Adrenal gland (tissue), 12 donors: ENCODE results near the gene ODAD2. TPM values are rescaled to one million over a fixed set of nuclear protein-coding genes. Genes with fewer than 3 reads are reported as not detected.

Experiments used
- DNase-seq, 7 donors: peaks; one replicate each; pipeline ENCODE4 v3.0.0-alpha.2; 2019 to 2020
- H3K27ac ChIP-seq, 5 donors: fragments of 200-600 bp; sonication (generic) in 4 of 5; 1 replicate in 3 of 5; 2 replicates in 2 of 5; pipeline versions ENCODE4 v1.5.1 to v1.8.0; 2016 to 2020; ENCODE audit warnings: mild to moderate bottlenecking in 1 of 5
- H3K27me3 ChIP-seq: fragments of 200-600 bp; 2 replicates; pipeline ENCODE4 v1.8.0; 2021
- H3K36me3 ChIP-seq, 2 donors: fragments of 200-600 bp; replicated peaks in 1 of 2; 1 replicate in 1 of 2; 2 replicates in 1 of 2; pipeline versions ENCODE4 v1.5.1 to v1.8.0; 2018 to 2022
- H3K4me1 ChIP-seq, 2 donors: fragments of 200-600 bp; replicated peaks in 1 of 2; 1 replicate in 1 of 2; 2 replicates in 1 of 2; pipeline versions ENCODE4 v1.5.1 to v1.8.0; 2018 to 2021
- H3K4me3 ChIP-seq, 4 donors: fragments of 200-600 bp; sonication (generic) in 3 of 4; one replicate each; pipeline ENCODE4 v1.5.1; 2016 to 2018
- H3K9me3 ChIP-seq, 3 donors: fragments of 200-600 bp; sonication (generic) in 1 of 3; replicated peaks in 1 of 3; 1 replicate in 2 of 3; 2 replicates in 1 of 3; pipeline versions ENCODE4 v1.5.1 to v1.8.0; 2016 to 2021
- CTCF ChIP-seq, 6 experiments: fragments of 450-650 bp in 4 of 6; fragments of 200-600 bp in 2 of 6; sonication (generic) in 1 of 6; IDR thresholded peaks; 1 replicate in 5 of 6; 2 replicates in 1 of 6; pipeline versions ENCODE4 v1.5.1 to v1.8.0; 2016 to 2021; ENCODE audit warnings: antibody characterized with exemption in 6 of 6, mild to moderate bottlenecking in 2 of 6, moderate library complexity in 1 of 6
- POLR2A ChIP-seq, 2 donors: fragments of 450-650 bp; IDR thresholded peaks; one replicate each; pipeline ENCODE4 v1.6.1; 2017; ENCODE audit warnings: antibody characterized with exemption in 2 of 2, mild to moderate bottlenecking in 2 of 2, moderate library complexity in 1 of 2
- WGBS, 4 donors: extraction: QIAGEN DNeasy Blood & Tissue Kit in 2 of 4; methylation state at CpG; one replicate each; pipeline versions ENCODE4 v1.1.5 to v1.1.7; 2013 to 2017; 5-methylcytosine and 5-hydroxymethylcytosine counted together
- intact Hi-C, 2 donors: fragments of 100-400 bp; cut with DNase I; formaldehyde crosslinking; loops; one replicate each; pipeline versions ENCODE4 v1.14.1 to v1.15.0; 2022 to 2023
- polyA plus RNA-seq, 3 donors: library from polyadenylated mRNA; stranded (reverse); fragments of 200-250 nt in 2 of 3; fragments of 350-450 nt in 1 of 3; fragmentation: Illumina TruSeq in 1 of 3; extraction: RNeasy Lipid Tissue Mini Kit (QIAGEN cat#74804) in 1 of 3; gene quantifications; one replicate each; pipeline ENCODE4 v1.2.3, GENCODE V29; 2013 to 2014
- total RNA-seq, 9 donors: library from RNA; depleted of rRNA in 4 of 9; stranded (reverse); fragments of >200 nt in 4 of 9; fragments of 120-200 nt in 1 of 9; fragmentation: NEBNext Ultra II Directional in 1 of 9; extraction: Animal tissue kit (Norgen Biotek cat#: 25700) in 1 of 9; gene quantifications; one replicate each; pipeline versions ENCODE4 v1.1.0 to v1.2.4, GENCODE V29; 2013 to 2023
- donor health status: healthy with polysubstance abuse.
- donor health status: Bipolar disorder and iron deficiency.
- donor health status: DM: yes; HTN: yes; CAD: no.
- donor health status: DM: no; HTN: no; CAD: no.
- donor health status: DM: no; HTN: no; CAD: no.
- donor health status: DM: yes; HTN: yes; CAD: no.

Gene ODAD2
- total and polyA plus RNA-seq, 12 donors, result 0.35 to 2.4 (median 1.2) TPM

GRCh38 chr10:27805180-27805579 is 193.7 kb downstream of the ODAD2 start:
- no peak for DNase-seq
- TF ChIP-seq CTCF (IDR thresholded peaks at IDR 0.05) (no peak), POLR2A (IDR thresholded peaks at IDR 0.05) (no peak)

GRCh38 chr10:27804136-27804535 is 194.7 kb downstream of the ODAD2 start:
- no peak for DNase-seq
- Histone ChIP-seq H3K9me3 (no peaks in the 10 kb centered on the region), H3K4me1 (no peaks in the 10 kb centered on the region), H3K27ac (no peak overlapping the region), H3K27me3 (peaks cover 5% of the 10 kb centered on the region), H3K4me3 (no peak overlapping the region), H3K36me3 (no peaks in the 10 kb centered on the region)
- TF ChIP-seq POLR2A (IDR thresholded peaks at IDR 0.05) (no peak), CTCF (IDR thresholded peaks at IDR 0.05) (no peak)
- intact Hi-C loops, result no loop called here
- 56 to 66% (median 62%) methylated on average over 7 of the region's 7 CpGs for WGBS, 4 donors

More at GRCh38 chr10:27805180-27805579, 193.7 kb downstream of the ODAD2 start:
- WGBS, 4 donors, result 64 to 74% (median 70%) methylated on average over 4 of the region's 4 CpGs
- Histone ChIP-seq H3K27ac (no peak overlapping the region), H3K9me3 (no peaks in the 10 kb centered on the region), H3K36me3 (no peaks in the 10 kb centered on the region), H3K4me1 (no peaks in the 10 kb centered on the region), H3K4me3 (no peak overlapping the region), H3K27me3 (peaks cover 5% of the 10 kb centered on the region)
- intact Hi-C loops, result no loop called here

GRCh38 chr10:27801171-27801785 is 197.6 kb downstream of the ODAD2 start:
- Histone ChIP-seq H3K4me1 (no peaks in the 10 kb centered on the region), H3K27me3 (peaks cover 5% of the 10 kb centered on the region), H3K36me3 (no peaks in the 10 kb centered on the region), H3K4me3 (no peak overlapping the region), H3K27ac (no peak overlapping the region), H3K9me3 (no peaks in the 10 kb centered on the region)
- intact Hi-C loops, result no loop called here
- 81 to 91% (median 90%) methylated on average over 3 of the region's 3 CpGs for WGBS, 4 donors
- no peak for DNase-seq
- TF ChIP-seq POLR2A (IDR thresholded peaks at IDR 0.05) (no peak), CTCF (IDR thresholded peaks at IDR 0.05) (no peak)

GRCh38 chr10:27799046-27799445 is 199.8 kb downstream of the ODAD2 start:
- no peaks in the 10 kb centered on the region for H3K4me1 ChIP-seq
- WGBS, 4 donors, result 64 to 73% (median 71%) methylated on average over 3 of the region's 3 CpGs
- no peak for DNase-seq
- peaks cover 5% of the 10 kb centered on the region for H3K27me3 ChIP-seq
- H3K9me3 ChIP-seq, result no peaks in the 10 kb centered on the region
- H3K27ac ChIP-seq, result no peak overlapping the region
- no peaks in the 10 kb centered on the region for H3K36me3 ChIP-seq
- intact Hi-C loops, result no loop called here
- no peak overlapping the region for H3K4me3 ChIP-seq
- TF ChIP-seq CTCF (IDR thresholded peaks at IDR 0.05), result no peak
- no peak for TF ChIP-seq POLR2A (IDR thresholded peaks at IDR 0.05)
